COR-L47 (cell line): Measurements from ENCODE around the gene ZNF726.
"Not testable (repeated sequence)": the region's sequence is repeated elsewhere in the genome, so short reads cannot be mapped to it uniquely, and the experiment has no call there.

Source experiments
- DNase-seq: peaks from one replicate; lab custom pipeline; 2025; lab: John Stamatoyannopoulos, UW

Gene ZNF726

GRCh38 chr19:23943411-23943810 lies 28.7 kb downstream of the ZNF726 start:
- no peak for DNase-seq

GRCh38 chr19:23946569-23946968 lies 31.9 kb downstream of the ZNF726 start:
- DNase-seq, result no peak

GRCh38 chr19:23949611-23950010 lies 34.9 kb downstream of the ZNF726 start:
- no peak for DNase-seq

- no peak for DNase-seq
Observed at GRCh38 chr19:23956051-23956450, 41.4 kb downstream of the ZNF726 start.

- DNase-seq, result no peak
Observed at GRCh38 chr19:23957660-23958281, 43.1 kb downstream of the ZNF726 start.

GRCh38 chr19:23963396-23963795 lies 48.7 kb downstream of the ZNF726 start:
- DNase-seq, result not testable (repeated sequence)

GRCh38 chr19:23963881-23964280 lies 49.2 kb downstream of the ZNF726 start:
- not testable (repeated sequence) for DNase-seq

GRCh38 chr19:23964334-23964733 lies 49.6 kb downstream of the ZNF726 start:
- DNase-seq, result not testable (repeated sequence)

- no peak for DNase-seq
Observed at GRCh38 chr19:23969630-23970029, 54.9 kb downstream of the ZNF726 start.

GRCh38 chr19:23971598-23971997 lies 56.9 kb downstream of the ZNF726 start:
- no peak for DNase-seq

- DNase-seq, result no peak
Observed at GRCh38 chr19:23972161-23972560, 57.5 kb downstream of the ZNF726 start.

GRCh38 chr19:23974941-23975340 lies 60.3 kb downstream of the ZNF726 start:
- DNase-seq, result no peak

- not testable (repeated sequence) for DNase-seq
Observed at GRCh38 chr19:23976631-23977030, 61.9 kb downstream of the ZNF726 start.

- not testable (repeated sequence) for DNase-seq
Observed at GRCh38 chr19:23977256-23977655, 62.6 kb downstream of the ZNF726 start.

- no peak for DNase-seq
Observed at GRCh38 chr19:23978068-23978467, 63.4 kb downstream of the ZNF726 start.

- DNase-seq, result no peak
Observed at GRCh38 chr19:23980805-23981204, 66.1 kb downstream of the ZNF726 start.

GRCh38 chr19:23981863-23982262 lies 67.2 kb downstream of the ZNF726 start:
- no peak for DNase-seq

- no peak for DNase-seq
Observed at GRCh38 chr19:23983406-23983805, 68.7 kb downstream of the ZNF726 start.
